ENCODE results near the gene TRA2B.

Gene TRA2B

DNA sequence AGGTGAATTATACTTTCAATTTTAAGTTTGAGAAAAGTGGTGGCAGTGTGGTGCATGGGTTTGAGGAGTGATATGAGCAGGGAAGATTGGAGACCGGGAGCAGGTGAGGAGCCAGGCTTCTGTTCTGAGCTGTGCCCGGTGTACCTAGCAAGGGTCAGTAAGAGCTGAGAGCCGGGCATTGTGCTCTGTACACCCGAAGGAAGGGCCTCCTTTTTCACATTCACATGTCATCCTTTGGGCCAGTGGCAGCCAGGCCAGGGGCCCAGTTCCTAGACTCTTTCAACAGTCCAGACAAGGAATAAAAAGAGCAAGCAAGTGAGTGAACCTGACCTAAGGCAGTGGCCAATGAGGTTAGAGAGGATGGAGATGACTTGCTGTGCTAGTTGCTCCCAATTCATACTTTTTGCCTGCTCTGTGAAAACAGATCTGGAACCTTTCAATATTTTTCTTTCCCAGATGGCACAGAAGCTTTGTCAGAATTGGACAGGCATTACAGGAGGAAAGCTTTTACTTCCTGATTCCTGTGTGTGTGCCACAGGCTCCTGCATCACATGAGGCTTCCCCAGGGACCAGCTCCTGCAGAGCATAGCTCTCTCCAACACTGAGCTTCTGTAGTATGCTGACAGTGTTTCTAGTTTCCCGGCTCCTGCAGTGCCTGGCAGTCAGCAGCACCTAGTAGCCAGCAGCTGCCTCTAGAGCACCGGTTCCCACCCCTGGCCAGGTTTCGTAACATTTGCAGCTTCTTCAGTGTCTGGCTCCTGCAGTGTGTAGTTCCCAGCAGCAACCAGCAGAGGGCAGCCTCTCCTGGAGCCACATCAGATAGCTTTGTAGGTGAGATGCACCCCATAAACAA is 5.3 kb upstream of the TRA2B start:
- peak; percentile 72 to 93 for DNase-seq (ENCODE audit: low read depth in 1 of 2, low spot score in 1 of 2)
- in situ Hi-C loops (cut with HindIII; ENCODE audit: low pct_unique_long_range_greater_than_20kb, low sequenced_read_pairs): no loop called here
- no peak for TF ChIP-seq JUND (IDR thresholded peaks at IDR 0.05; ENCODE audit: low read depth)

DNA sequence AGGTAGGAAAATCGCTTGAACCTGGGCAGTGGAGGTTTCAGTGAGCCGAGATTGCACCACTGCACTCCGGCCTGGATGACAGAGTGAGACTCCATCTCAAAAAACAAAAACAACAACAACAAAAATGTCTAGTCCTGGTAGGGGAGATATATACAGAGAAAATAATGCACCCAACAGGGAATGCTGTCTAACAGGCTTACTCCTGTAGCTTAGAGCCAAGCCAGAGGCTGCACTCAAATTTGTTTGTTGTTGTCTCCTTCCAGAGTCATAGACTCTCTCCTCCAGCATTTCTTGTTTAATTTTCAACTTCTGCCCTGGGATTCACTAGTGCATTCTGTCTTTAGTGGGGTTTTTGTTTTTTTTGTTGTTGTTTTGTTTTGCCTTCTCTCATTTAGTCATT is 4.6 kb upstream of the TRA2B start:
- no peak for TF ChIP-seq JUND (IDR thresholded peaks at IDR 0.05; ENCODE audit: low read depth)
- peak in 1 of 2 experiments; percentile 67 for DNase-seq (ENCODE audit: low read depth in 1 of 2, low spot score in 1 of 2)
- in situ Hi-C loops (cut with HindIII; ENCODE audit: low pct_unique_long_range_greater_than_20kb, low sequenced_read_pairs): no loop called here

DNA sequence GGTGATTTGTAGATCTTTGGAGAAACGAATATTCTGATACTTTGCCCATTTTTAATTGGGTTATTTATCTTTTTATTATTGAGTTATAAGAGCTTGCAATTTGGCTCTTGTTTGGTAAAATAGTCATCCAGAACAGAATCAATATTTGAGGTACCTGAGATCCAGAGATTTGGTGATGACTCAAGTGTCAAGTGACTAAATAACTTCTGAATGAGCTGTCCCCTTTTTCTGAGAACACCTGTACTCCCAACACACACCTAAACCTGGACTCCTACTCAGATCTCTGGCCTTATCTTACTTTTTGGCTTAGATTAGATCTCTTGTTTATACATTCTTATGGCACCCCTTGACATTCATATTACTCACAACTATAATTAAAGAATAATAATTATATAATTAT is 3.1 kb upstream of the TRA2B start:
- peak; percentile 50; the same call in 1 of the 2 replicates for TF ChIP-seq JUND (IDR thresholded peaks at IDR 0.05; ENCODE audit: low read depth)
- in situ Hi-C loops (cut with HindIII; ENCODE audit: low pct_unique_long_range_greater_than_20kb, low sequenced_read_pairs): no loop called here
- peak; percentile 46 to 79 for DNase-seq (ENCODE audit: low read depth in 1 of 2, low spot score in 1 of 2)

DNA sequence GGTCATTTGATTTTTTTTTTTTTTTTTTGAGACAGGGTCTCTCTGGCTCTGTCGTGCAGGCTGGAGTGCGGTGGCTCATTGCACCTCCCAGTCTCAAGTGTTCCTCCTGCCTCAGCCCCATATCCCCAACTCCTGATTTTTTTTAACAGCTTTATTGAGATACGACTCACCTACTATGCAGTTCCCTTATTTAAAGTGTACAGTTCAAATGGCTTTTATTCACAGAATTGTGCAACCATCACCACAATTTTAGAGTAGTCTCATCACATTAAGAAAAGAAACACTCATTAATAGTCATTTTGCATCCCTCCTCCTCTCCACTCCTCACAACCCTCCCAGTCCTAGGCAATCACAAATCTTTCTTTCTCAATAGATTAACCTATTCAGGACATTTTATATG is 1.9 kb upstream of the TRA2B start:
- in situ Hi-C loops (cut with HindIII; ENCODE audit: low pct_unique_long_range_greater_than_20kb, low sequenced_read_pairs): no loop called here
- TF ChIP-seq JUND (IDR thresholded peaks at IDR 0.05; ENCODE audit: low read depth): no peak
- no peak for DNase-seq (ENCODE audit: low read depth in 1 of 2, low spot score in 1 of 2)

DNA sequence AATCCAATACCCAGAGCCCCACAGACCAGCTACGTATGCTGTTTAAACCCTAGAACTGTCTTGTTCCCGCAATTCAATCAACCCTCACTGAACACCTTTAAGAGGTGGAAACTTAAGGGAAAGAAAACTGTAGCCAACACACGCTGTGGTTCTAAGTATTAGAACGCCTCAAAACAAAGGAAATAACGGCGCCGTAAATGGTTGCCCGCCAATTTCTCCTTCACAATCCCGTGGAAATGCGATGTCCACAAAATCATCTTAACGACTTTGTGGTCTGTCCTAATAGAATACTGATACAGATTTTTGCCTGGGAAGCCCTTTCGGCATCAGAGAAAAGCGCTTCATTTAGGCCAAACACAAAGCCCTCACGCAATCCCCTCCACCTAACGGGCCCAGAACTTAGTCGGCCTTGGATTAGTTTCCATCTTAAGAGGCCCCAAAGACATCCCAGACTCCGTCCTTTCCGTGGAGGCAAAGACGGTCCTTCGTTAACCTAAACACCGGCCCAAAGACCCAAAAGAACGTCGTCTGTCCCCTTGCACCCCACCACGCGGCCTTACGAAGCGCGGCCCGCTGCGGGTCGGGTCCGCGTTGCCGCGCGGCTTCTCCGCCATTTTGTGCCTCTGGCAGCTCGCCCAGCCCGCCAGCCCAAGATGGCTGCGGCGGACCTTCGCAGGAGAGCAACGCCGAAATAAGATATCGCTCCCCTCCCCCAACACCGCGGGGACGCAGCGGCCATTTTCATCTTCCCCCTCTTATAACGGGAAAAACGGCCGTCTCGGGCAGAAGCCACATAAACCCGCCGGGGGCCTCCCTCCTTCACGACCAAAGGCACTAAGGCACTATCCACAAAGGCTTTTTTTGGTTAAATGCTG is 763 bp downstream of the TRA2B start:
- DNase-seq (ENCODE audit: low read depth in 1 of 2, low spot score in 1 of 2): peak; percentile 76 to 94
- in situ Hi-C loops (cut with HindIII; ENCODE audit: low pct_unique_long_range_greater_than_20kb, low sequenced_read_pairs): no loop called here
- TF ChIP-seq JUND (IDR thresholded peaks at IDR 0.05; ENCODE audit: low read depth): no peak

DNA sequence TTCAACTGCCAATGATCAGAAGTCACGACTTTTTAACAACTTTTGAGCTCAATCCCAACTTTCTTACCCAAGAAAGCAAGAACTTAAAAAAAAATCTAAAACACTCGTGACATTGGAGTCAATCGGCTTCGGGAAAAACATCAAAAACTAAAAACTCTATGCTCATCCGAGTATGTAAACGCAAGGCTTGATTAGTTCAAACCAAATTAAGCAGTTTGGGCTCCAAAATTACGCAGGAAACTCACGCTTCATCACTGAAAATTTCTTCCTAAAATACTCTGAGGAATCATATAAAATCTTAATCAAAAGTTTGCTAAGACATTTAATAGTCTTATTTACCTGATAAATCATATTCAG is 1.6 kb downstream of the TRA2B start:
- DNase-seq (ENCODE audit: low read depth in 1 of 2, low spot score in 1 of 2): no peak
- in situ Hi-C loops (cut with HindIII; ENCODE audit: low pct_unique_long_range_greater_than_20kb, low sequenced_read_pairs): no loop called here
- TF ChIP-seq JUND (IDR thresholded peaks at IDR 0.05; ENCODE audit: low read depth): no peak

DNA sequence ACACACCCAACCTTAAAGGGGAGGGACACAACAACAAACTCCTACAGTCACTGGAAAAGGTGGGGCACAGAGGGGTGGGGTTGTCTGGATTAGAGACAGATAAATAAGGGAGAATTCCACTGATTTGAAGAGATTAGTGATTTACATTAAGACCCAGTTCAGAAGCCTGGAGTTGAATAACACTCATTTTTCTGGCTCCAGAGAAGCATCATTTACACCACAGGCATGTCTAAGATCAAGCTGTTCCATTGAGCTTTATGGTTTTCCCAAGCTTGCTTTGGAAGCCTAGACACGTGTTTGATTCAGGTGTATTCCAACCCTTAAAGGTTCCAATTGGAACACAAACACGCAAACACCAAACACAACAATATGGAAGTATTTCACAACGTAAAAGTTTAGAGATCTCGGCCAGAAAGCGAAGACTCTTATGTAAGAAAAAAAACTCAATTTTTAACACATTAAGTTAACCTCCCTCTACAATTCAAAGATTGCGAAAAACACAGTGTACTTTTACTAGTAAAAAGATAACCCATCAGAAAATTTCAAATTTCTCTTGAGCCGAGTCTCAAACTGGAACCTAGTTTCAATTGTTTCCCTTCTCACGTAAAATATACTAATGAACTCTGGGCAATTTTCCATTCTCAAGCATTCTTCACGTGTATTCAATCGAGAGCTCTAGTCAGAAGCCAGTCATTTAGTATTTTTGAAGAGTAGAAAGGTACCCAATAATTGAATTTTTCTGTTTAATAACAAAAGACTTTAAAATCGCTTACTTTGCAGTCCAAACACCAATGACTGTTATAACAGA is 2.1 kb downstream of the TRA2B start:
- no peak for DNase-seq (ENCODE audit: low read depth in 1 of 2, low spot score in 1 of 2)
- in situ Hi-C loops (cut with HindIII; ENCODE audit: low pct_unique_long_range_greater_than_20kb, low sequenced_read_pairs): no loop called here
- no peak for TF ChIP-seq JUND (IDR thresholded peaks at IDR 0.05; ENCODE audit: low read depth)

DNA sequence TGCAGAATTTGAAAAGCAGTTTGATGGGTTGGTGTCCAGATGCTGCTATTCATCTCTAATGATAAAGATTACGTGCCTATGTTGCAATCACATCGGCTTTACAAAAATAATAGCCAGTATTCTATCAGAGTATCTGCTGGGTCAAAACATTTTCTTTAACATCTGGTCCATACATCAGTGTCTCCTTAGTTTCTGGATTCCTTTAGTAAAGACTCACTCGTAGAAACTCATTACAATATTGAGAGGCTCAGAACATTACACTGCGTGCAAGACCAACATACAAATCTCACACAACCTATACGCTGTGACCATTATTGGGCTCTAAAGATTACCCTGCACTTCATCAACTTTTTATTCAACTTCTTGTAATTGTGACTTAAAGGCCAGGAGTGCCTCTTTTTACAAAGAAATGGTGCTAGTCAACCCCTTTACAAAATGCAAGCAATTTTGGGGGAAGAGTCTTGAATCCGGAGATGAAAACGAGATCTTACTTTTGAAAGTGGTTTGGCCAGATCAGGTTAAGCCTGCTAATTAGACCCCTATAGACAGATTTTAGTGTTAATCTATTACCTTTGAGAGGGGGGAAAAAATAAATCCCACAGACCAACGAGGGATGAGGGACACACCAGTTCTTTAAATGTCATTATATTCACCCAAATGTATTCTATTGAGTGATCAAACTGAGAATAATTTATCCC is 2.9 kb downstream of the TRA2B start:
- DNase-seq (ENCODE audit: low read depth in 1 of 2, low spot score in 1 of 2): no peak
- no peak for TF ChIP-seq JUND (IDR thresholded peaks at IDR 0.05; ENCODE audit: low read depth)
- in situ Hi-C loops (cut with HindIII; ENCODE audit: low pct_unique_long_range_greater_than_20kb, low sequenced_read_pairs): no loop called here

DNA sequence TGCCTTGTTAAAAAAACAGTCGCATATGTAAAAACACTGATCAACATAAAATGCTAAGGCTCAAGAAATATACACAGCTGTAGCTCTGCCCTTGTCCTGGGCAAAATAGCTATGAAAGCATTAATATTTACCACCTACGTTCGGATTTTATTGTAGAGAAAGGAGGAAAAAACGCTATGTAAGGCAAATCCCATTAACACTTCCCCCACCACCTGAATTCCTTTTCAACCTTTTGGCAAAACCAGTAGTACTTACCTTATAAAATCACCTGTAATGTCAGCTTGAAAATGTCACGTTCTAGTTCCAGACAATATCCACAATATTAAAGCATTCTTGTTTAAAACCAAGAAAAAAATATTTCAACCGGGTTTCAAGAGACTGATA is 3.6 kb downstream of the TRA2B start:
- DNase-seq (ENCODE audit: low read depth in 1 of 2, low spot score in 1 of 2): no peak
- TF ChIP-seq JUND (IDR thresholded peaks at IDR 0.05; ENCODE audit: low read depth): 0 out of 2 replicates have a peak, but pooled peaks have one; percentile 8
- in situ Hi-C loops (cut with HindIII; ENCODE audit: low pct_unique_long_range_greater_than_20kb, low sequenced_read_pairs): no loop called here

DNA sequence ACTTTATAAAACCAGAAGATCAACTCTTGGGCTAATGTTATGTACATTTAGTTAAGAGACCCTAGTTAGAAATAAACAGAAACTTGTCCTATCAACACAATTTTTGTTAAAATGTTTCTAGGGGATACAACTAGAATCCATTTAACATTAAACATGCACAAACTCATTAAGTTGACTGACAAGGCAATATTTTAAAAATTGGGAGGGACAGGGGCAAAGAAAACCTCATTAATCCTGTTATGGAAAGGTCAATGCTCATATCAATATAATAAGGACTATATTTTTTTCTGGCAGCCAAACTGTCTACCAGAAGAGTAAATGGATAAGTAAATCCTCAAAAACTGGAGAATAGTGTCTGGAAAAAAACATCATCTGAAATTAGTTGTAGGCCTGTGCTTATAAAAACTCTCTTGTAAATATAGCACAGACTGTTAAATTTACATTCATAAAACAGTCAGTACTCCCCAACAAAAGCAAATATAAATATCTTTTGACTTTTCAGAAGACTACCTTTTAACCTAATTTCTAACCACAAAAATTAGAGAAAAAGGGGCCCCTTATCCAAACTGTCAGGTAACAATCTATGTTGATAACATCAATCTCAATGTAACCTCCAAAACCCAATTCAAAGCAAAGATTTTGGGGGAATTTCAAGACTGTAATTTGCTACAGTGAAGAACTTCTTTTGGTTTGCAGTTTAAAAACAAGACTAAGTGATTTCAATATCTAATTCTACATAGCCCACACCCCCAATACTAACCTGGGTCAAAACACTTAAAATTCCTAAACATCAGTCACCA is 4.2 kb downstream of the TRA2B start:
- DNase-seq (ENCODE audit: low read depth in 1 of 2, low spot score in 1 of 2): no peak
- no peak for TF ChIP-seq JUND (IDR thresholded peaks at IDR 0.05; ENCODE audit: low read depth)
- in situ Hi-C loops (cut with HindIII; ENCODE audit: low pct_unique_long_range_greater_than_20kb, low sequenced_read_pairs): no loop called here

Measured in T47D (cell line).